ENCODE measurements around the gene ADCY3. TPM values are rescaled to one million over a fixed set of nuclear protein-coding genes. Genes with fewer than 3 reads are reported as not detected.
A peak's percentile ranks its signal among the peaks of the same experiment; 100 is the strongest.

Gene ADCY3
- total and polyA plus RNA-seq, 4 donors = 31.6 to 61.7 (median 38.5) TPM

DNA sequence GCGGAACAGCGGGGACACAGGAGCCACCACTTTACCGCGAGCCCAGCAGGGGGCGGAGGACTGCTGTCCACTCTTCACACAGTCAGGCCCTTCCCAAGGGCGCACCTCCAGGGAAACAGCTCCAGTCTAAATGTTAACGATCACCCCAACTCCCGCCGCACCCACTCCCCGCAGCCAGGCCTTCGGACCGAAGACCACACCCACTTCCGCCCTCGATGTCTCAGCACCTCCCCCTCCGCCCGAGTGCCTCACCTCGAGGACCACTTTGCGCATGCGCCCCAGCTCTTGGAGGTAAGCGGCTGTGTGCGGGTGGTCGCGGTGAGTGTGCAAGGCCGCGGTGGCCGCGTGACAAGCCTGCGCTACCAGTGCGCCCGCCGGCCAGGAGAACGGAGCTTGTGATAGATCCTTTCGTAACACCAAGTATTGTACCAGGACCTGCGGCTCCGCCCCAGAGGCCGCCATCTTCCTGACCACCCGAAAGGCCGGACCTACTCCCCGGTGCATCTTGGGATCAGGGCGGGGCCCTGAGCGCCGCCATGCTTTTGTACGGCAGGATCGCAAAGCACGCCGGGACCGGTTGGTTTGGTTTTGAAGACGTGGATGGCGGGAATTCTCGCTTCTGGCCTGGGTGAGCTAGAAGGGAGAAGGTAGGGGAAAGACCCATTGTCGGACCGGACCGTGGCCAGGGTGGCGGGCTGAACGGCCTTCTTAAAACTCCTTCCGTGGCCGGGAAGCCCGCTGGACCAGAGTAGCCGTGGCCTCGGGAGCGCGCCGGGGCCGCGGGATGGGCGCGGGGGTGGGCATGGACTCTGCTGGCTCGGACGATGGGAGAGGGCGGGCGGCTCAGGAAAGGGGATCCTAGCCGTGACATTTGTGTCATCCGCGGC lies 126.9 kb downstream of the ADCY3 start, which contains the start of the genes CENPO and PTRHD1:
Gene CENPO, plus strand, starts transcription at position 552 of the 887 bp plus-strand sequence. CDS start 495 bp downstream, outside the sequence.
Gene PTRHD1, minus strand, starts transcription at position 518 of the 887 bp plus-strand sequence. Its CDS starts 14 bp downstream, at position 504.
- Histone ChIP-seq H3K27ac (ENCODE audit: low read depth, low read length) (peak within 1 kb of the TSS; percentile 99), H3K9me3 (ENCODE audit: control insufficient read depth, insufficient read depth, low read length) (no peaks in the 10 kb centered on the region), H3K4me1 (ENCODE audit: control insufficient read depth, insufficient read depth, low read length) (peaks cover 7% of the 10 kb centered on the region), H3K4me3 (ENCODE audit: low read depth, low read length) (peak within 1 kb of the TSS; percentile 95), H3K36me3 (ENCODE audit: control insufficient read depth, insufficient read depth, low read length) (peaks cover 4% of the 10 kb centered on the region), H3K27me3 (ENCODE audit: control insufficient read depth, insufficient read depth, low read length) (no peaks in the 10 kb centered on the region)
- peak; percentile 92 to 99 (median 96) for DNase-seq (ENCODE audit: low read depth in 4 of 6, low spot score in 6 of 6)
- under 1% methylated on average over 72 of the region's 74 CpGs for WGBS (ENCODE audit: insufficient coverage)

DNA sequence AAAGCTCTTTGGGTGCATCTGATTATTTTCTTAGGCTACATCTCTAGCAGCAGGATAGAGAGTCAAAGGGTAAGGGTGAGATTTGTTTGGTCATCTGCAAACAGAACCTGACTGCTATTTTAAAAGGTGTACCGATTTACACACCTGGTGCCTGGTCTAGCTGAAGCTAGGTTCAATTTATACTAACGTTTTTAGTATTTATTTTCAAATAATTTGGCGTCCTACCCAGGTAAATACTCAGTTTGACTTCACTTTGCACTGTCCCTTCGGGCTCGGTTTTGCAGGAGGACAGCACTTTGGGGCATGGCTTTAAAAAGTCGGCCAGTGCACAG lies 127.5 kb downstream of the ADCY3 start:
- Histone ChIP-seq H3K36me3 (ENCODE audit: control insufficient read depth, insufficient read depth, low read length) (peaks cover 4% of the 10 kb centered on the region), H3K4me3 (ENCODE audit: low read depth, low read length) (peak overlapping the region; percentile 95), H3K27me3 (ENCODE audit: control insufficient read depth, insufficient read depth, low read length) (no peaks in the 10 kb centered on the region), H3K9me3 (ENCODE audit: control insufficient read depth, insufficient read depth, low read length) (no peaks in the 10 kb centered on the region), H3K4me1 (ENCODE audit: control insufficient read depth, insufficient read depth, low read length) (peaks cover 7% of the 10 kb centered on the region), H3K27ac (ENCODE audit: low read depth, low read length) (peak overlapping the region; percentile 99)
- 0% methylated on average over 5 of the region's 6 CpGs for WGBS (ENCODE audit: insufficient coverage)
- DNase-seq (ENCODE audit: low read depth in 4 of 6, low spot score in 6 of 6) = peak in 1 of 6 donors; percentile 11

DNA sequence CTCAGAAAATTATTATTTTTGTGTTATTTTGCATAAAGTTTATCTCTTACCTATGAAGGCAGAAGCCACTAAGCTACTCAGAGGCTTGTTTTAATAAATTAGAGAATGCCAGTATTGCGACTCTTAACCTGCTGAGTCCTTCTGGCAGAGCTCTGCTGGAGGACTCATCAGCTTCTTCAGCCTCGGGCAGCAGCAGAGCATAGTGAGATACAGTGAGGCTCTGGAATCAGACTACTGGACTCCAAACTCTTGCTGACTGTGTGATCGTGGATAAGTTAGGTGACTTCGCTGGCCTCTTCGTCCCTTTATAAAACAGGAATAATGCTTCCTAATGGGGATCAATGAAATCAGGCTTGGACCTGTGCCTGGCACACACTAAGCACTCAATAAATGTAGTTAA lies 128.6 kb downstream of the ADCY3 start:
- Histone ChIP-seq H3K27me3 (ENCODE audit: control insufficient read depth, insufficient read depth, low read length) (no peaks in the 10 kb centered on the region), H3K4me1 (ENCODE audit: control insufficient read depth, insufficient read depth, low read length) (peaks cover 7% of the 10 kb centered on the region), H3K36me3 (ENCODE audit: control insufficient read depth, insufficient read depth, low read length) (peaks cover 4% of the 10 kb centered on the region), H3K4me3 (ENCODE audit: low read depth, low read length) (no peak overlapping the region), H3K27ac (ENCODE audit: low read depth, low read length) (no peak overlapping the region), H3K9me3 (ENCODE audit: control insufficient read depth, insufficient read depth, low read length) (no peaks in the 10 kb centered on the region)
- WGBS (ENCODE audit: insufficient coverage) = 100% methylated on average over 2 of the region's 5 CpGs
- no peak for DNase-seq (ENCODE audit: low read depth in 4 of 6, low spot score in 6 of 6)

DNA sequence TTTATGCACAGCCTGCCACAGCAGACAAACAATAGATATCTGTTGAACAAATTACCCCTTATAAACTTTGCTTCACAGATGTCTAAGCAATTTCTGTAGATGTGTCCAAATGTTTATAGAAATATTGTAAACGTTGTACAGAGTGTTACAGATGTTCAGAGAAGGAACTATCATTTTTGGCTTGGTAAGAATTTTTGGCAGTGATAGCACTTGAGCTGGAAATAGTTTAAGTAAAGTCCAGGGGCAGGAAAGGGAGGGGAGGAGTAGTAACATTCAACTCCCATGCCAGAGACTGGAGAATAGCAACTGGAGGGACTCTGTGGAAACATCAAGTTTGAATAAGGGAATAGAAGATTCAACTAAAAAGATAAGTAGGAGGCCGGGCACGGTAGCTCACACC lies 131.2 kb downstream of the ADCY3 start:
- Histone ChIP-seq H3K27ac (ENCODE audit: low read depth, low read length) (no peak overlapping the region), H3K4me1 (ENCODE audit: control insufficient read depth, insufficient read depth, low read length) (peaks cover 5% of the 10 kb centered on the region), H3K4me3 (ENCODE audit: low read depth, low read length) (no peak overlapping the region), H3K9me3 (ENCODE audit: control insufficient read depth, insufficient read depth, low read length) (no peaks in the 10 kb centered on the region), H3K36me3 (ENCODE audit: control insufficient read depth, insufficient read depth, low read length) (peaks cover 4% of the 10 kb centered on the region), H3K27me3 (ENCODE audit: control insufficient read depth, insufficient read depth, low read length) (no peaks in the 10 kb centered on the region)
- WGBS (ENCODE audit: insufficient coverage) = 100% methylated on average over 2 of the region's 3 CpGs
- DNase-seq (ENCODE audit: low read depth in 4 of 6, low spot score in 6 of 6) = no peak

DNA sequence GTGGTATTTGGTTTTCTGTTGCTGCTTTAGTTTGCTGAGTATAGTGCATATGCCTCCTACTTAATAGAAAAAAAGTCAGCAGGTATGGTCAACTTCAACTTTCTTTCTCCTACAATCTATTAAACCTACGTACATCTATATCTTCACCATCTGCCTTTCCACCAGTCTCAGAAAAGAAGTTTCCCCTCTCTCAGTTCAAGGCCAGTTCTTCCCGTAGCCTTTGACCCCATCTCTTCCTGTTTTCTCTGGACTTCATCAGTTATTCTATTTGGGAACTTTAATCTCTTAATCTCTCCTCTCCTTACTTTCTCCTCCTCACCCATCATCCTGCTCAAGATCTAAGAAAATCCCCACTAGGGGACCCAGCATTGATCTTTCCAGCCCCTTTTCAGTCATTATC lies 132.5 kb downstream of the ADCY3 start:
- no peaks in the 10 kb centered on the region for H3K9me3 ChIP-seq (ENCODE audit: control insufficient read depth, insufficient read depth, low read length)
- no peak for DNase-seq (ENCODE audit: low read depth in 4 of 6, low spot score in 6 of 6)
- H3K4me3 ChIP-seq (ENCODE audit: low read depth, low read length) = no peak overlapping the region
- peaks cover 4% of the 10 kb centered on the region for H3K36me3 ChIP-seq (ENCODE audit: control insufficient read depth, insufficient read depth, low read length)
- WGBS (ENCODE audit: insufficient coverage) = 91% methylated on average over 2 of the region's 2 CpGs
- no peaks in the 10 kb centered on the region for H3K27me3 ChIP-seq (ENCODE audit: control insufficient read depth, insufficient read depth, low read length)
- H3K4me1 ChIP-seq (ENCODE audit: control insufficient read depth, insufficient read depth, low read length) = no peaks in the 10 kb centered on the region
- no peak overlapping the region for H3K27ac ChIP-seq (ENCODE audit: low read depth, low read length)

DNA sequence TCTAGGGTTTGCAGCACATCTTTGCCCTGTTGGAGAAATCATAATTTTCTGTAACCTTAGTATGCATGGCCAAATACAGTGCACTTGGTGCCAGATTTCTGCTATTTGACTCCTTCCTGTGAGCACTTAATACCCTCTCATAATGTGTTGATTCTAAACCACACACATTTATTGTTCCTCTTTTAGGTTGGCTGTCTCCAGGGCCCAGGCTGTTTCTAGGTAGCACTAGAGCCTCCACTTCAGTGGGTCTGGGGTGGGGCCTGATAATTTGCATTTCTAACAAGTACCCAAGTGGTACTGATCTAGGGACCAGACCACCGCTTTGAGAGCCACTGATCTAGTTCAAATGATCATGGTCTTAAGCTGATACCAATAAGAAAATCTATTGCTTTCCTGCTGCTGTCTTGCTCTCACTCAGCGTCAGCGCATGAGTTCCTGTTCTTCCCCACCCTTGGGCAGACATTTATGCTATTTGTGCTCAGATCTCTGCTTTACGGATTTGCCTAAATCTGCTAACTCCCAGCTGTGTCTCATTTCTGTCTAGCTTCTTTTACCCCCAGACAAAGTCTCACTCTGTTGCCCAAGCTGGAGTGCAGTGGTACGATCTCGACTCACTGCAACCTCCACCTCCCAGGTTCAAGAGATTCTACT lies 134.2 kb downstream of the ADCY3 start:
- no peak overlapping the region for H3K4me3 ChIP-seq (ENCODE audit: low read depth, low read length)
- H3K4me1 ChIP-seq (ENCODE audit: control insufficient read depth, insufficient read depth, low read length) = no peaks in the 10 kb centered on the region
- no peak for DNase-seq (ENCODE audit: low read depth in 4 of 6, low spot score in 6 of 6)
- no peak overlapping the region for H3K27ac ChIP-seq (ENCODE audit: low read depth, low read length)
- peaks cover 4% of the 10 kb centered on the region for H3K36me3 ChIP-seq (ENCODE audit: control insufficient read depth, insufficient read depth, low read length)
- WGBS (ENCODE audit: insufficient coverage) = 96% methylated on average over 5 of the region's 6 CpGs
- no peaks in the 10 kb centered on the region for H3K27me3 ChIP-seq (ENCODE audit: control insufficient read depth, insufficient read depth, low read length)
- no peaks in the 10 kb centered on the region for H3K9me3 ChIP-seq (ENCODE audit: control insufficient read depth, insufficient read depth, low read length)

DNA sequence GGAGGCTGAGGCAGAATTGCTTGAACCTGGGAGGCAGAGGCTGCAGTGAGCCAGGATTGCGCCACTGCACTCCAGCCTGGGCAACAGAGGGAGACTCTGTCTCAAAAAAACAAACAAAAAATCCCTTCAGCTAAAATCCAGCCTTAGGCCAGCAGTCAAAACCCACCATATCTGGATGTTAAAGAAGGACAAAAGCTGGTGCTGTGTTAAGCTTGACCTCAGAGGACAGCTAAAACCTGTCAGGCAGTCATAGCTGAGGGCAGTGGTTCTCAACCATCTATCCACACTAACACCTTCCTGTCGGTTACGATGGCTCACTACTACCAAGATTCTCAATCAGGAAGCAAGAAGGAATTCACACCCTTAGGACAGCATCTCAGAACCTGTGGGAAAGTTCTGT lies 136.4 kb downstream of the ADCY3 start:
- DNase-seq (ENCODE audit: low read depth in 4 of 6, low spot score in 6 of 6) = no peak
- no peaks in the 10 kb centered on the region for H3K36me3 ChIP-seq (ENCODE audit: control insufficient read depth, insufficient read depth, low read length)
- no peaks in the 10 kb centered on the region for H3K27me3 ChIP-seq (ENCODE audit: control insufficient read depth, insufficient read depth, low read length)
- H3K4me3 ChIP-seq (ENCODE audit: low read depth, low read length) = no peak overlapping the region
- no CpG with 5 or more reads among the region's 3 CpGs for WGBS (ENCODE audit: insufficient coverage)
- H3K9me3 ChIP-seq (ENCODE audit: control insufficient read depth, insufficient read depth, low read length) = no peaks in the 10 kb centered on the region
- no peaks in the 10 kb centered on the region for H3K4me1 ChIP-seq (ENCODE audit: control insufficient read depth, insufficient read depth, low read length)
- no peak overlapping the region for H3K27ac ChIP-seq (ENCODE audit: low read depth, low read length)

DNA sequence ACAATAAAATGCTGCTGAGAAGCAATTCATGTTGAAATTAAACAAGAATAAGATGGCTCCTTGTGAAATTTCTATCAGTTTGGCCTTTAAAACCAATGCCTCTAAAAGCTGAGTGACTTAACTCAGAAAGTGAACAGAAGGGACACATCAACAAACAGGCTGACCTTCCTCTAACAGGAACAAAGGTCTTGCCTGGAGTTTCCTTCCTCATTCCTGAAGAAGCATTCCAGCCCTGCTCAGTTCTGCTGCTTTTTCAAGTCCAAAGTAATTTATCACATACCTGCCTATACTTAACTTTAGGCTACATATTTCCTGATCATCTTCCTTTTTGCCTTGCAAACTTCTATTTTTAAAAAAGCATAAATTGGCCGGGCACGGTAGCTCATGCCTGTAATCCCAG lies 140.9 kb downstream of the ADCY3 start:
- no peaks in the 10 kb centered on the region for H3K27me3 ChIP-seq (ENCODE audit: control insufficient read depth, insufficient read depth, low read length)

DNA sequence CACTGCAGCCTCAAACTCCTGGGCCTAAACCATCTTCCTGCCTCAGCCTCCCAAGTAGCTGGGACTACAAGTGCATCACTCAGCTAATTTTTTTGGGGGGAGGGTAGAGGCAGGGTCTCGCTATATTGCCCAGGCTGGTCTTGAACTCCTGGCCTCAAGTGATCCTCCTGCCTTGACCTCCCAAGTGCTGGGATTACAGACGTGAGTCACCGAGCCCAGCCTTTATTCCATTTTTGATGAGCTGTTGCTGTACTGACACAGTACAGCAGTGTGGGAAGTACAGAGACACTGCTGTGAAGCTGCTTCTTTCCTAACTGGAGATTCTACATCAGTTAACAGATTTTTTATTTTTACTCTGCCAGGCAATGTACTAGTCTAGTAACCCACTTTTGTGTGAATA lies 145.7 kb downstream of the ADCY3 start:
- Histone ChIP-seq H3K36me3 (ENCODE audit: control insufficient read depth, insufficient read depth, low read length) (no peaks in the 10 kb centered on the region), H3K27ac (ENCODE audit: low read depth, low read length) (no peak overlapping the region), H3K9me3 (ENCODE audit: control insufficient read depth, insufficient read depth, low read length) (no peaks in the 10 kb centered on the region), H3K4me1 (ENCODE audit: control insufficient read depth, insufficient read depth, low read length) (no peaks in the 10 kb centered on the region), H3K4me3 (ENCODE audit: low read depth, low read length) (no peak overlapping the region), H3K27me3 (ENCODE audit: control insufficient read depth, insufficient read depth, low read length) (no peaks in the 10 kb centered on the region)
- 76% methylated on average over 3 of the region's 3 CpGs for WGBS (ENCODE audit: insufficient coverage)
- no peak for DNase-seq (ENCODE audit: low read depth in 4 of 6, low spot score in 6 of 6)

More for the DNA sequence above, 140.9 kb downstream of the ADCY3 start:
- no peak for DNase-seq (ENCODE audit: low read depth in 4 of 6, low spot score in 6 of 6)
- 100% methylated on average over 2 of the region's 2 CpGs for WGBS (ENCODE audit: insufficient coverage)
- H3K9me3 ChIP-seq (ENCODE audit: control insufficient read depth, insufficient read depth, low read length) = no peaks in the 10 kb centered on the region
- H3K4me3 ChIP-seq (ENCODE audit: low read depth, low read length) = no peak overlapping the region
- no peak overlapping the region for H3K27ac ChIP-seq (ENCODE audit: low read depth, low read length)
- no peaks in the 10 kb centered on the region for H3K36me3 ChIP-seq (ENCODE audit: control insufficient read depth, insufficient read depth, low read length)
- H3K4me1 ChIP-seq (ENCODE audit: control insufficient read depth, insufficient read depth, low read length) = no peaks in the 10 kb centered on the region

Data from spinal cord (tissue), 10 donors.